NB4 (cell line): ENCODE results near the gene CAMTA1.

ENCODE experiments used
- POLR2A ChIP-seq: IDR thresholded peaks from 2 replicates; pipeline ENCODE4 v1.6.1; 2011; ENCODE audit warnings: mild to moderate bottlenecking; ENCODE audit not compliant: insufficient read length; ENCODE audit errors: extremely low read depth
- TF ChIP-seq, protein P1 (sequence below): IDR thresholded peaks from one replicate; pipeline ENCODE4 v1.5.1; 2012; ENCODE audit warnings: low read depth, low read length
- TF ChIP-seq, protein P2 (sequence below): IDR thresholded peaks from 2 replicates; pipeline ENCODE4 v1.6.1; 2011; ENCODE audit warnings: low read depth, low read length

DNA sequence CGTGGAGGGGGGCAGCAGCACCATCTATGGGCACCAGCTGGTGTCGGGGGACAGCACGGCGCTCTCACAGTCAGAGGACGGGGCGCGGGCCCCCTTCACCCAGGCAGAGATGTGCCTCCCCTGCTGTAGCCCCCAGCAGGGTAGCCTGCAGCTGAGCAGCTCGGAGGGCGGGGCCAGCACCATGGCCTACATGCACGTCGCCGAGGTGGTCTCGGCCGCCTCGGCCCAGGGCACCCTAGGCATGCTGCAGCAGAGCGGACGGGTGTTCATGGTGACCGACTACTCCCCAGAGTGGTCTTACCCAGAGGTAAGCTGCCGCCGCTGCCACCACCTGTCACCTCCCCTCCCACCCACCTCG, 879.6 kb downstream of the CAMTA1 start:
- no peak for TF ChIP-seq POLR2A
- TF ChIP-seq, protein P1, sequence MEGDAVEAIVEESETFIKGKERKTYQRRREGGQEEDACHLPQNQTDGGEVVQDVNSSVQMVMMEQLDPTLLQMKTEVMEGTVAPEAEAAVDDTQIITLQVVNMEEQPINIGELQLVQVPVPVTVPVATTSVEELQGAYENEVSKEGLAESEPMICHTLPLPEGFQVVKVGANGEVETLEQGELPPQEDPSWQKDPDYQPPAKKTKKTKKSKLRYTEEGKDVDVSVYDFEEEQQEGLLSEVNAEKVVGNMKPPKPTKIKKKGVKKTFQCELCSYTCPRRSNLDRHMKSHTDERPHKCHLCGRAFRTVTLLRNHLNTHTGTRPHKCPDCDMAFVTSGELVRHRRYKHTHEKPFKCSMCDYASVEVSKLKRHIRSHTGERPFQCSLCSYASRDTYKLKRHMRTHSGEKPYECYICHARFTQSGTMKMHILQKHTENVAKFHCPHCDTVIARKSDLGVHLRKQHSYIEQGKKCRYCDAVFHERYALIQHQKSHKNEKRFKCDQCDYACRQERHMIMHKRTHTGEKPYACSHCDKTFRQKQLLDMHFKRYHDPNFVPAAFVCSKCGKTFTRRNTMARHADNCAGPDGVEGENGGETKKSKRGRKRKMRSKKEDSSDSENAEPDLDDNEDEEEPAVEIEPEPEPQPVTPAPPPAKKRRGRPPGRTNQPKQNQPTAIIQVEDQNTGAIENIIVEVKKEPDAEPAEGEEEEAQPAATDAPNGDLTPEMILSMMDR, result no peak
- TF ChIP-seq, protein P2, sequence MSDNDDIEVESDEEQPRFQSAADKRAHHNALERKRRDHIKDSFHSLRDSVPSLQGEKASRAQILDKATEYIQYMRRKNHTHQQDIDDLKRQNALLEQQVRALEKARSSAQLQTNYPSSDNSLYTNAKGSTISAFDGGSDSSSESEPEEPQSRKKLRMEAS, result no peak
